Measurements from ENCODE around the gene TPTE2.
"Not testable (repeated sequence)": the region's sequence is repeated elsewhere in the genome, so short reads cannot be mapped to it uniquely, and the experiment has no call there.

TPTE2 gene

GRCh38 chr13:19439056-19439686, 122.2 kb downstream of the TPTE2 start:
- H3K9me3 Mint-ChIP-seq, H3K4me1 Mint-ChIP-seq, H3K27me3 Mint-ChIP-seq, H3K27ac Mint-ChIP-seq, H3K4me3 Mint-ChIP-seq, ATAC-seq: not testable (repeated sequence)
- peak; percentile 17 to 40 for DNase-seq

DNA sequence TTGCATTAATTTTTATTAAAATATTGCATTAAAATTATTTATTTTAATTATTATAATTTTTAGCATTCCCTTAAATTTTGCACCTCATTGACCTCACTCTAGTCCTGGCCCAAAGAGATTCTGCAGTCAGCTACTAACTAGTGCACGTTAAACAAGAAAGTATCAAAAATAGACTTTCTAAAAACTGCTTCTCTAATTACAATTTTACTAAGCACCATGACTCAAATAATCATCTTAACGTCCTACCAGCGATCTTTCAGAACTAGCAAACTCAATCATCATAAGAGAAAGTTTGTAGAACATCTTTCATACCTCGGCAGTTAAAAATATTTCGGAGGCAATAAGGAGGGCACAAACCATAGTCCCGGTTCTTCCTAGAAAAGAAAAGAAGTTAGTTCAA, 123.6 kb downstream of the TPTE2 start:
- not testable (repeated sequence) for H3K4me1 Mint-ChIP-seq, DNase-seq, H3K4me3 Mint-ChIP-seq, H3K27me3 Mint-ChIP-seq, H3K9me3 Mint-ChIP-seq, H3K27ac Mint-ChIP-seq, ATAC-seq

GRCh38 chr13:19422236-19422635, 139.1 kb downstream of the TPTE2 start:
- Mint-ChIP-seq H3K4me1 (peaks cover 19% of the 10 kb centered on the region), H3K9me3 (peaks cover 5 to 22% of the 10 kb centered on the region in 2 donors)
- H3K4me3 Mint-ChIP-seq, H3K27ac Mint-ChIP-seq, H3K27me3 Mint-ChIP-seq, DNase-seq, ATAC-seq: not testable (repeated sequence)

DNA sequence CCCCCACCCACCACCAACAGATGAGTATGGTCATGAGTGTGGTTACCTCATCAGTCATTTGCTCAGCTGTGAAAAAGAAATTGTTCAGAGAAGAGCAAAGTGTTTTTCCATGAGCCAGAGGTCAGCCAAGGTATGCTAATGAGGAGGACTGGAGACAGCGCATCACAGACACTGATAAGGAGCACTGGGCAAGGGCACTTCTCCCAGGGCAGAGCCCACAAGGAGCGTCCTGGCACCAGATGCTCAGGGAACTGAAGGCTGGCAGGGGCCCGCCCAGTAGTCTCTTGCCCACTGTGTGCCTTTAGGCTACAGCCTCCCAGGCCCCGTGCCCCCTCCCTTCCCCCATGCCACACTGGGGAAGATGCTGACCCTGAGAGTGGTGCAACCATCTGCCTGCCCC, 148.8 kb downstream of the TPTE2 start:
- not testable (repeated sequence) for ATAC-seq, H3K27ac Mint-ChIP-seq, DNase-seq, H3K4me1 Mint-ChIP-seq, H3K4me3 Mint-ChIP-seq
- Mint-ChIP-seq H3K27me3 (peaks cover 19% of the 10 kb centered on the region), H3K9me3 (peaks cover 10 to 40% of the 10 kb centered on the region in 2 donors)

GRCh38 chr13:19382746-19383511, 178.4 kb downstream of the TPTE2 start:
- peaks cover 15% of the 10 kb centered on the region for H3K27me3 Mint-ChIP-seq
- not testable (repeated sequence) for ATAC-seq, H3K27ac Mint-ChIP-seq, H3K4me3 Mint-ChIP-seq, DNase-seq, H3K4me1 Mint-ChIP-seq, H3K9me3 Mint-ChIP-seq

- H3K27ac Mint-ChIP-seq: no peak overlapping the region
- no peak for ATAC-seq
These were observed 179.2 kb downstream of the TPTE2 start for GRCh38 chr13:19382111-19382510.

More at GRCh38 chr13:19382111-19382510, 179.2 kb downstream of the TPTE2 start:
- no peak for DNase-seq
- Mint-ChIP-seq H3K4me3 (no peak overlapping the region), H3K9me3 (peaks cover 0 to 6% of the 10 kb centered on the region in 2 donors), H3K27me3 (peaks cover 15% of the 10 kb centered on the region), H3K4me1 (no peaks in the 10 kb centered on the region)

All from stimulated activated naive CD8-positive, alpha-beta T cell treated with anti-CD3 and anti-CD28 coated beads, Interleukin-15, amount 100 ng/mL, for 72 hours (primary cell).